NCI-H748 (cell line): ENCODE measurements around the gene UNC13A.

Experiments
- DNase-seq: peaks from one replicate; lab custom pipeline; 2025; ENCODE audit not compliant: unreplicated experiment; lab: John Stamatoyannopoulos, UW

UNC13A gene

DNA sequence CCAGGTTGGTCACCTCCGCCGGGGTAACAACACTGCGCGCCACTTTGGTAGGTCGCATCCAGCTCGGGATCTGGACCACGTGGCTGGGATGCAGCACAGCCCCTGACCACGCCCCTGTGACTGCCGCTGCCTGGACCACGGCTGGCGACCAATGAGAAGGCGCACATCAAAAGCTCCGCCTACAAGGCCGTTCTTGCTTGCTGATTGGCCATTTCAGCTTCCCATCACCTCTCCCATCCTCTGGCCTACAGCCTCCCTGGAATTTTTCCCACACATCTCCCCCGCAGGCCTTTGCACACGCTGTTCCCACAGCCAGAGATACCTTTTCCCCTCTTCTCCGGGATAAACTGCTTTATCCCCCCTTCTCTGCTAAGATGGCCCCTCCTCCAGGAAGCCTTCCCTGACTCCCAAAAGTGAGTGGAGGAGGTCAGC is 18.6 kb upstream of the UNC13A start:
- DNase-seq, result peak; percentile 5

DNA sequence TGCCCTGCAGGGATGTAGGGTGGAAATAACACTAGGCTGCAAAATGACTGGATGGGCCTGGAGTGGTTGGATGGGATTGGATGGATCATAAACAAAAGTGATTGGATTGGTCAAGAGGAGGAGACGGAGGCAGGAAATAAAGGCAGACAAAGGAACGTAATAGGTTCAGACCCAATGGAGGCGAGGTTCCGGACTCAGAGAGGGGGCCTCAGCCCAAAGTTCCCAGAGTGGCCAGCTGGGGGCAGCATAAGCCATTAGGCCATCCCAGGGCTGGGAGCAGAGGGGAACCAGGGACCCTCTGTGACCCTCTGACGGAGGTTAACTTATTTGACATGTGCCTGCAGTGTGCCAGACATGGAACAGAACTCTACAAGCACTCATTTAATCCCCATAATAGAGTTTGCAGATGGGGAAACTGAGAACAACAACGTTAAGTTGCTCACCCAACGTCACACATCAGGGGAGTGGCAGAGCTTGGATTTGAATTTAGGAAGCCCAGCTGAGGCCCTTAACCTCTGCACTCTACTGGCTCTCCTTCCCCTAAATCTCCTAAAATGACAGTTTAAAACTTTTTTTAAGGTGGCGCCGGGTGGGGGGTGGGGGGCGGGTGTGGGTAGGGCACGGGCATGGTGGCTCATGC is 15.8 kb upstream of the UNC13A start:
- DNase-seq, result no peak

GRCh38 chr19:17695198-17695597 is 7.0 kb upstream of the UNC13A start:
- DNase-seq, result no peak

GRCh38 chr19:17692566-17692965 is 4.4 kb upstream of the UNC13A start:
- no peak for DNase-seq

GRCh38 chr19:17688853-17689595 is 870 bp upstream of the UNC13A start:
- DNase-seq, result no peak

DNA sequence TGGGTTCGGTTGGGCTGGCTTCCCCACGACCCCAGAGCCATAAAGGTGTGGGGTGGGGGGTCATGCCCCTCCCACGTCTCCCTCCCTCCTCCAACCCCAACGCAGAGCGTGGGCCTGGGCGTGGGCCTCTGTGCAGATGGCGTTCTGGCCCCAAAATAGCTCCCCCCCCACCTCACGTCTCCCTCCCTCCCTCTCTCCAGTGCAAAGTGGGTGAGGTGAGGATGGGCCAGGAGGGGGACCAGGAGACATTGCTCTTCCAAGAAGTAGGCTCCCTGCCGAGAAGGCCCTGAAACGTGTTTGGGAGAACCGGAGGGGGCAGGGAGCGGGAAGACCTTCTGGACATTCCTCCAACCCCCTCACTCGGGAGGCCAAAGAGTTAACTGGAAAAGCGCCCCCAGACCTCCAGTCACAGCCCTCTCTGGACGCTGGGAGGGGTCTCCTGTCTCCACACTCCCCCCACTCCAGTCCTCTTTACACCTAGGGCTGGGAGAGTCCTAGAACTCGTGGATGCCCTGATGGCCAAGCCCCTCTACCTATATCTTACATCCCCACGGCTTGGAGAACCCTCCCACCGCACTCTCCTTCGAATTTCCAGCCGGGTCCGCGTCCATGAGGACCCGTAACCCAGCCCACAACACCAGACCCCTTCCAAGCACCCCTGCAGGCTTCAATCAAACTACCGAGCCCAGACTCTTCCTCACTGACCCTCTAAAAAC is 855 bp downstream of the UNC13A start:
- DNase-seq, result peak; percentile 23

- DNase-seq, result peak; percentile 76
These were observed 1.5 kb downstream of the UNC13A start for GRCh38 chr19:17686592-17687024.

GRCh38 chr19:17686023-17686521 is 2.1 kb downstream of the UNC13A start:
- DNase-seq, result no peak

GRCh38 chr19:17685451-17686022 is 2.6 kb downstream of the UNC13A start:
- no peak for DNase-seq

DNA sequence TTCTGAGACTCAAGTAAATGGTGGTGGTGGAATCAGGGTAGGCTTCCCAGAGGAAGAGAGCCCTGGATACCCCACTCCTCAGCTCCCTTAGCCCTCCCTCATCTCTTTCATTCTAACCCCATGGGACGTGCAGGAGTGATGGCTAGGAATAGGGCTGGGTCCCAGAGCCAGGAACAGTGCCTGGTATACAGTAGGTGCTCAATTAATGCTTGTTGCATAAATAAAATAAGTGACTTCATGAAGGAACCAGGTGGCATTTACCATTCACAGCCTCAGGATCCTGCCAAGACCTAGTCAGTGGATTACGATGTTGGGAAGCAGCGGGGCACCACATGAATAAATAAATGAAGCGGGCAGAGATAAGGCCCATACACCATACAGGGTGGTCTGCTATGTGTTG is 3.9 kb downstream of the UNC13A start:
- DNase-seq, result no peak

- no peak for DNase-seq
These were observed 5.1 kb downstream of the UNC13A start for GRCh38 chr19:17683078-17683477.

DNA sequence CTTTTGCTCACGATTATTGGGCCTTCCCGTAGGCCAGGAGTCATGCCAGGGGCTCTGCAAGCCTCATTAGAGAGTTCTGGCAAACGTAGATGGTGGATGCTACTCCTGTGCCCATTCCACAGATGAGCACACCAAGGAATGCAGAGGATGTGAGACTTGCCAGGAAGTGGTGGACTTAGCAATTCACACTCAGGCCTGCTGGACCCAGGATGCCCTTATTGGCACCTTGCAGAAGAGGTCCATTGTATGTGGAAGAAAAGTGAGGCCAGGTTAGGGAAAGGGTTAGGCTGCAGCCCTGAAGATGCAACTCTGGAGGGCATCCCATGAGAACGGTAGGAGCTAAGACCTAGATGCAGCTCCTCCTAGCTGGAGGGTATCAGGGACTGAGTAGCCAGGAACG is 5.9 kb downstream of the UNC13A start:
- DNase-seq, result no peak

GRCh38 chr19:17681505-17682125 is 6.5 kb downstream of the UNC13A start:
- no peak for DNase-seq

GRCh38 chr19:17680230-17680722 is 7.9 kb downstream of the UNC13A start:
- DNase-seq, result no peak

DNA sequence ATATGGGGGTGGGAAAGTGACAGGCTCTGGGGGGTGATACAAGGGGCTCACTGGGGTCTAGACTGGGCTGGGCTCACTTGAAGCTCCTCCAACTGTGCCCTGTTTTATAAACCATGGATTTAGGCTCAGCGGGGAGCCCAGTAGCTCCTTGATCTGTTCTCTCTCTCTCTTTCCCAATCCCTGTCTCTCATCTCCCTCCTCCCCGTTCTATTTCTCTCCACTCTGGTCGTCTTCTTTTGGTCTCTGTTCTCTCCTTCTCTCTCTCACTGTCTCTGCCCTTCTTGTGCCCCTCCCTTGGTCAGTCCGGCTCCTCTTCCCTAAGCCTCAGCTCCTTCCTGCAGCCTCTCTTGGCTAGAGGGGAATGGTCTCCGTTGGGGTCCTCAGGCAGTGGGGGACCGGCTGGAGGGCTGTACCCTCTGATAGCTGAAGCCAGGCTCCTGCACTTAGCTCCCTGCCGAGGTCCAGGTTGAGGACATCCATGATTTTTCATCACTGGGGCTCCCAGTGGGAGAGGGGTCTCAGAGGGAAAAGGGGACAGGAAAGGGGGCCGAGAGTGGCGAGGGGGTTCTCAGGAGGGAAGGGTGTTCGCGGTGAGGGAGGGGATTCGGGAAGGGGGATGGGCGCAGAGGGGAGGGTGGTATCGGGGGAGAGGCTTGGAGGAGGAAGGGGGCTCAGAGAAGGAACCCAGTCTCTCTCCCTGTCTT is 8.5 kb downstream of the UNC13A start:
- DNase-seq, result no peak

DNA sequence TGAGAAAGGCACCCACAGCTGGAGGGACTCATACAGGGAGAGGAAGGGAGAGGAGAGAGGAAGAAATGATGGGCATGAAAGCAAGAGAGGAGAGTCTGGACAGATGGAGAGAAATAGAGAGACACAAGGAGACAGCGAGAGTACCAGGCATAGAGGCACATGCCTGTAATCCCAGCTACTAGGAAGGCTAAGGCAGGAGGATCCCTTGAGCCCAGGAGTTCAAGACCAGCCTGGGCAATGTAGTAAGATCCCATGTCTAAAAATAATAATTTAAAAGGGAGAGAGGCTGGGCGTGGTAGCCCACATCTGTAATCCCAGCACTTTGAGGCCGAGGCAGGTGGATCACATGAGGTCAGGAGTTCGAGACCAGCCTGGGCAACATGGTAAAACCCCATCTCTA is 9.3 kb downstream of the UNC13A start:
- DNase-seq, result no peak

DNA sequence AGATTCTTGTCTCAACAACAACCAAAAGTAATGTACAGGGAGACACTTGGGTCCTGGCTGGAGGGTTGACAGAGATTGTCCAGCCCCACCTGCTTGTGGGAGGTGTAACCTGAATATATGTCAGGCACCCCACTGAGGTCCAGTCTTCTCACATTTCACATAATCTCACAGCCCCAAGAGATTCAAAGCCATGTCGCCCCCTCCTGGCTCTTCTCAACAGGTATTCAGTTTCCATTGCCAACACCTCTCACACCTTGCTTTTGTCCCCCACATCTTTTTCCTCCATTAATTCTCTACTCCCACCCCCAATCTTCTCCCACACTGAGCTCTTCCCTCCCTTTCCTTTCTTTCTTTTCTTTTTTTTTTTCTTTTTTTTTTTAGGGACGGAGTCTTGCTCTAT is 11.2 kb downstream of the UNC13A start:
- peak; percentile 48 for DNase-seq

DNA sequence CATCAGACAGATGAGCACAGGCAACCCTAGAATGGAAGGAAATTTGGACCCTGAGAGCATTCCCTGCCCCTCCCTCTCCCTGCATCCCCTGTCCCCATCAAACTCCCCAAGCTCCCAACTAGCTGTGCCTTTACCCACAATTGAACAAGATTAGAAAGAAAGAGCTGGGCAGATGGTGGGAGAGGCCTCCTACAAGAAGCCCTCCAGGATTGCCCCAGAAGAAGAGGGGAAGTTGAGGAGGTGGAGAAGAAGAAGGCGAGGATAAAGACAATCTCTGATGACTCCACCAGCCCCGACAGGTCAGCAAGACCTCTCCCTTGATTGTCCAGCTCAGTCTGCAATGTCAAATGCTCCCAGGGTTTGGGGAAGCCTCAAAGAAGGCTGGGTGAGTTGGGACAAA is 11.9 kb downstream of the UNC13A start:
- DNase-seq, result no peak

- DNase-seq, result no peak
These were observed 14.0 kb downstream of the UNC13A start for GRCh38 chr19:17673937-17674799.
